ENCODE measurements around the gene LMX1A.

Gene LMX1A

GRCh38 chr1:165257969-165258459 lies 98.5 kb downstream of the LMX1A start:
- no peak for DNase-seq

GRCh38 chr1:165254896-165255625 lies 101.5 kb downstream of the LMX1A start:
- no peak for DNase-seq

- no peak for DNase-seq
These were observed 102.1 kb downstream of the LMX1A start for GRCh38 chr1:165254376-165254775.

GRCh38 chr1:165253818-165254254 lies 102.7 kb downstream of the LMX1A start:
- DNase-seq, result no peak

DNA sequence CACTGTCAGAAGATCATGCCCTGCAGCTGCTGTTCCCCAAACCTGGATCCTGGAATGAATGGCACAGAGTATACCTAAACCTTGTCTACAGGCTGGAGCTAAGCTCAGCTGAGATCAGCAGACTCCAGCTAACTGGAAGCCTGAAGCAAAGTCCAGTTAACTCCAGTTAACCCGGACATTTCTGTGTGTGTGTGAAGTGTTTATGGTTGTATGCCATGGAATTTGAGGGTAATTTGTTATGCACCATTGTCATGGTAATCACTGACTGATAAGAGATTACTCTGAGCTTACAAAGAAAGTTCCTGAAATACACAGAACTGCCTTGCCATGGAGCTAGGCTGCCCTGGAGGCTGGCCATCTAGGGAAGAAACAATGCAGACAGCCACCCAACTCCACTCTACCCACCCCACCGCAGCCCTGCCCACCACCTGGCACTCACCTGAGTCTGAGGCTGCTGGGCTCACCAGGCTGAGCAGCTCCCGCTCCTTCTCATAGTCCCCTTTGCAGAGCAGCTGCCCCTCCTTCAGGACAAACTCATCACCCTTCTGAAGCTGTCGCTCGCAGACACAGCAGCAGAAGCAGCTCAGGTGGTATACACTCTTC lies 107.4 kb downstream of the LMX1A start:
- DNase-seq, result no peak

DNA sequence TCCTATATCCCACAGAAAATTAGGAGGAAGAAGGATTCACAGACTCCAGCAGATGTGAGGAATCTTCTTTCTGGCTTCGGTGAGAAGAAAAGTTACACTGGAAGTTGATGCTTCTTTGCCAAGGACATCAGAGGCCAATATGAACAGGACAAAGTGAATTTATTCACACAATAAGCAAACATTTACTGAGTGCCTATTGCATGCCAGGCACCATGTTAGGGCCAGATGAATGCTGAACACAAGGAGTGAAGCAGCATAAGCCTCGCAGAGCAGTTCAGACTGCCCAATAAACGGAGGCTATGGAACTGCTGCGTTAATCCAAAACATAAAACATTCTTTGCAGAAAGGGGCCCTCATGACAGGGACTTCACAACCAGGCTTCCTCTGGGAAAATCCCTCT lies 114.6 kb downstream of the LMX1A start:
- DNase-seq, result no peak

GRCh38 chr1:165241321-165241720 lies 115.2 kb downstream of the LMX1A start:
- DNase-seq, result no peak

GRCh38 chr1:165240492-165240891 lies 116.0 kb downstream of the LMX1A start:
- DNase-seq, result no peak

- no peak for DNase-seq
These were observed 116.6 kb downstream of the LMX1A start for GRCh38 chr1:165239873-165240272.

- peak; percentile 70 for DNase-seq
These were observed 120.7 kb downstream of the LMX1A start for GRCh38 chr1:165235777-165236291.

DNA sequence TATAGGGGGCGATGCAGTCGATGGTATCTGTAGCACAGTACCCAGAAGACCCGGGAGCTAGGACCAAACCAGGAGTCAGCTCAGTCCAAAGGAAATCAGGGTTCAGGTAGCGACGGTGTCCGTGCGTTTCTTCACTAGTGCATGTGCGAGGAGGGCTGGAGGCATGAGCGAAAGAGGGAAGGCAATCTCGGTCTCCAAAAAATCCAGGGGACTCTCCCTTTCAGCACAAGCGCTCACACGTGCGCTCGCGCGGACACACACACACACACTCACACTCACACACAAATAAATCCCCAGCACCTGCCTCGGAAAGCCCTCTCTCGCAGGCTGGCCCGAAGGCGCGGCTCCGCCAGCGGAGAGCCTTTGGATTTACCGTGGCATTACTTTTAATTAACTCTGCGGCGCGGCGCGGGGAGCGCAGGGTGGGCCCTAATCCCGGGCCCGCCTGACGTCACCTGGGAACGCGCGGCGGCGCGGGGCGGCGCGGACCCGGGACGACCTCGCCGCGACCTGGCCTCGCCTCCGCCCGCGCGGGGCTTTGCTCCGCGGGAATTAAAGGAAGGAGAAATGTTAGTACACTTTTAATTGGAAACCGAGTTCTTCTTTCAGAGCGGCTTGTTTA lies 121.2 kb downstream of the LMX1A start:
- DNase-seq, result no peak

DNA sequence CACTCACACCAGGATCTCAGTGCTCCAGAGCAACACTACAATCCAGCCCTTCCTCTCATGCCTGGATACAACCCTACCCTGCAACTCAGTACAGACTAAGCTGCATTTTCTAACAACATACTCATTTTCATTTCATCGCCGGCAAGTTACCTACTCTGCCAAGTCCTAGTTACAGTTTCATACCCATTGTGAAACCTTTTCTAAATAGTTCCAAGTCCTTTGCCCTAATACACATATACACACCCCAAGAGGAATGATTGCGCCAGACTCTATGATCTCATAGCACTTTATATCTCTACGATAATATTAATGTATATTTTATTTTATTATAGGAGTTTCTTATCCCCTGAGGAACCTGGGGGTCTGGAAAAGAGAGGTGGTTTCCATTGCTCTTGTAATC lies 122.4 kb downstream of the LMX1A start:
- DNase-seq, result no peak

- DNase-seq, result no peak
These were observed 127.8 kb downstream of the LMX1A start for GRCh38 chr1:165228676-165229075.

- no peak for DNase-seq
These were observed 128.3 kb downstream of the LMX1A start for GRCh38 chr1:165228111-165228655.

DNA sequence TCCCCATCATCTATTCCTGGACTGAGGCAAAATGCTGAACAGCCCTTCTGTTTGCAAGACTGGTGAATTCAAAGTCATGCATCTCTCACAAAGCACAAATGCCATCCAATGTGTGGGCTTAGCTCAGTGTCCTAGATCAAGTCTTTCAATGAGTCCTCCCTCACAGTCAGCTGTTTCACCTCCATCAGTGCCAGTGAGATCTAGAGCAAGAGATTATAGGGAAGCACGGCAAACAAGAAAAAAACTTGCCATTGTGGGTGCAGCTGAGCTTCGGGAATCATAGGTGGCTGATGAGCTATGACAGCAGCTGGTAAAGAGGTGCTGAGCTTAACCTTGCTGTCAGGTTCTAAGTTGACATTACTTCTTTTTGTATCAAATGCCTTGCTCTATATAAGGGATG lies 130.2 kb downstream of the LMX1A start:
- no peak for DNase-seq

GRCh38 chr1:165225650-165226049 lies 130.9 kb downstream of the LMX1A start:
- no peak for DNase-seq

DNA sequence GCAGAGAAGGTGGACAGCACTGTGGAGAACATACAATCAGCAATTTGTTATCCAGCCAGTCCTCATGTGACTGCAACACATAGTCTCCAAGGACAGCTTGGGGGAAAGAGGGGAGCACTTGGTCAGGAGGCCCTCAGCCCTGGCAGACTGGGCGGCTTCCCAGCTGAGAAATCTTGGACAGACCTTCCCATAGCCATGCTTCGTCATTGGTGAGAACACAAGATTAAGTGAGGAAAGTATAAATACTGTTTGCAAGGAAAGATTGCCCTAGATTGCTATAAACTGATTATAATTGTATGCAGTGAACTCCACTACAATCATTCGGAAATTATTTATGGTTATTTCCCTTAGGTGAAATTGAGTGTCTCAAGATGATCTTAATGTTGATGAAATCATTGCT lies 131.5 kb downstream of the LMX1A start:
- no peak for DNase-seq

GRCh38 chr1:165224504-165224903 lies 132.0 kb downstream of the LMX1A start:
- no peak for DNase-seq

GRCh38 chr1:165222580-165222979 lies 133.9 kb downstream of the LMX1A start:
- DNase-seq, result no peak

GRCh38 chr1:165218731-165219130 lies 137.8 kb downstream of the LMX1A start:
- no peak for DNase-seq

- DNase-seq, result no peak
These were observed 138.6 kb downstream of the LMX1A start for GRCh38 chr1:165217958-165218357.

- DNase-seq, result no peak
These were observed 140.3 kb downstream of the LMX1A start for GRCh38 chr1:165216254-165216653.

DNA sequence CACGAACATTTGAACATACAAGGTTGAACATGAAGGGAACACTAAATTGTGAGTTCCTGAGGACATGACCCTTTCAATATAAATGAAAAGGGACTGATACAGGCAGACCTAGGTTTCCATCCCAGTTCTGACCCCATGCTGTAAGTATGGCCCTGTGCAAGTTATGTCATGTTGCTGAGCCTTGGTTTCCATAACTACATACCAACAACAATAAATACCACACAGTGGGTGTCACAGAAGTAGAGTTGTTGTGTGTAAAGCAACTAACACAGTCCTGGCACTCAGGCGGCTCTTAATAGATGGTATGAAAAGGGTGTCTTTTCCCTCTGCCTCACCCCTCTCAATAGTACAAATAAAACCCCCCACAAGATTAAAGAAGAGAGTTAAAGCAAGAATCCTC lies 140.8 kb downstream of the LMX1A start:
- DNase-seq, result no peak

DNA sequence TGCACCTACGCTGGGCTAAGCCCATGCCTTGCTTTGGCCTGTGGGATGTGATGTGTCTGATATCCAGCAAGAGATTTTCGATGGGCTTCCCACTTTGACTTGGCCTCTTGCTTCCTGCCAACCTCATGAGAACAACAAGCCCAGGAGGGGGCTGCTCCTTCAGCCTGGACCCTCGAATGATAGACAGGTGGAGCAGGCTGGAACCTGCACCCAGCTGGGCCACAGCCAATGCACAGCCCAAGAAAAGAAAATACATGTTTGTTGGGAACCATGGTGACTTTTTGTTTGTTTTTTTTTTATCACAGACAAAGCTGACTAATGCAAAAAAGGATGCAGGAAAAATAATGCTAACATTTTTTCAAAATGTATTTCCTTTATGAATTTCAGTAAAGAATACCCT lies 144.3 kb downstream of the LMX1A start:
- no peak for DNase-seq
